CD14-positive monocyte (primary cell): ENCODE data around the gene KIRREL1. TPM values are rescaled to one million over a fixed set of nuclear protein-coding genes. Genes with fewer than 3 reads are reported as not detected.

Experiments used
- DNase-seq, 3 donors: peaks; one replicate each; pipeline ENCODE4 v3.0.0-alpha.2; 2011 to 2022
- H2AFZ ChIP-seq: 2 replicates; pipeline ENCODE4 v1.6.0; 2012; ENCODE audit warnings: mild to moderate bottlenecking, low read depth, low read length, inconsistent platforms; ENCODE audit not compliant: insufficient read depth, poor library complexity, severe bottlenecking
- H3K27ac ChIP-seq, 2 donors: 1 replicate in 1 of 2; 2 replicates in 1 of 2; pipeline ENCODE4 v1.5.1; 2012 to 2013; ENCODE audit warnings: low read length in 2 of 2, control low read depth in 1 of 2, inconsistent platforms in 1 of 2, low read depth in 1 of 2, mild to moderate bottlenecking in 1 of 2
- H3K27me3 ChIP-seq, 2 donors: one replicate each; pipeline versions ENCODE4 v1.6.0 to v1.6.1; 2011 to 2013; ENCODE audit warnings: low read length in 2 of 2; ENCODE audit not compliant: control insufficient read depth in 2 of 2, insufficient read depth in 2 of 2
- H3K36me3 ChIP-seq, 2 donors: replicated peaks in 1 of 2; 1 replicate in 1 of 2; 2 replicates in 1 of 2; pipeline versions ENCODE4 v1.5.1 to v1.6.1; 2012 to 2013; ENCODE audit warnings: low read length in 2 of 2, control low read depth in 1 of 2, inconsistent platforms in 1 of 2, mild to moderate bottlenecking in 1 of 2; ENCODE audit not compliant: insufficient read depth in 2 of 2, control insufficient read depth in 1 of 2
- H3K4me1 ChIP-seq, 2 donors: 1 replicate in 1 of 2; 2 replicates in 1 of 2; pipeline versions ENCODE4 v1.5.1 to v1.6.1; 2012 to 2013; ENCODE audit warnings: low read length in 2 of 2, control low read depth in 1 of 2, inconsistent platforms in 1 of 2, mild to moderate bottlenecking in 1 of 2, moderate library complexity in 1 of 2; ENCODE audit not compliant: insufficient read depth in 2 of 2, control insufficient read depth in 1 of 2
- H3K4me2 ChIP-seq: replicated peaks from 2 replicates; pipeline ENCODE3; 2012; ENCODE audit warnings: low read length, moderate library complexity, mild to moderate bottlenecking; ENCODE audit not compliant: poor library complexity, severe bottlenecking; ENCODE audit errors: extremely low read depth
- H3K4me3 ChIP-seq, 3 experiments: fragments of 200-600 bp in 1 of 3; sonication (generic) in 1 of 3; replicated peaks in 1 of 3; 1 replicate in 2 of 3; 2 replicates in 1 of 3; pipeline ENCODE4 v1.5.1; 2011 to 2013; ENCODE audit warnings: low read length in 3 of 3, mild to moderate bottlenecking in 3 of 3, control low read depth in 2 of 3, low read depth in 2 of 3, inconsistent platforms in 1 of 3, moderate library complexity in 1 of 3
- H3K79me2 ChIP-seq: 2 replicates; pipeline ENCODE4 v1.6.0; 2012; ENCODE audit warnings: mild to moderate bottlenecking, control low read depth, inconsistent platforms, low read length, moderate library complexity; ENCODE audit not compliant: insufficient read depth
- H3K9ac ChIP-seq: 2 replicates; pipeline ENCODE4 v1.6.0; 2017; ENCODE audit warnings: low read length, mild to moderate bottlenecking; ENCODE audit not compliant: insufficient read depth, poor library complexity, severe bottlenecking
- H3K9me3 ChIP-seq, 2 donors: replicated peaks in 1 of 2; 1 replicate in 1 of 2; 2 replicates in 1 of 2; pipeline versions ENCODE4 v1.5.1 to v1.6.1; 2012 to 2013; ENCODE audit warnings: low read length in 2 of 2, control low read depth in 1 of 2; ENCODE audit not compliant: control insufficient read depth in 1 of 2, insufficient read depth in 1 of 2
- H4K20me1 ChIP-seq: 2 replicates; pipeline ENCODE4 v1.6.0; 2012; ENCODE audit warnings: mild to moderate bottlenecking, low read length, control low read depth, moderate library complexity; ENCODE audit not compliant: insufficient read depth
- H3K27ac Mint-ChIP-seq, 7 donors: one replicate each; pipeline ENCODE4 v1.8.0; 2020; ENCODE audit warnings: mild to moderate bottlenecking in 7 of 7, mixed read lengths in 7 of 7, moderate library complexity in 6 of 7, inconsistent platforms in 2 of 7
- H3K27me3 Mint-ChIP-seq, 3 donors: one replicate each; pipeline ENCODE4 v1.8.0; 2021 to 2022; ENCODE audit warnings: low read depth in 3 of 3, mild to moderate bottlenecking in 3 of 3, mixed read lengths in 3 of 3, moderate library complexity in 3 of 3, inconsistent platforms in 1 of 3
- H3K36me3 Mint-ChIP-seq, 2 donors: one replicate each; pipeline ENCODE4 v1.8.0; 2020; ENCODE audit warnings: mixed read lengths in 2 of 2, inconsistent platforms in 1 of 2, mild to moderate bottlenecking in 1 of 2
- H3K4me1 Mint-ChIP-seq: one replicate; pipeline ENCODE4 v1.8.0; 2020; ENCODE audit warnings: mild to moderate bottlenecking, mixed read lengths
- H3K4me3 Mint-ChIP-seq, 2 donors: one replicate each; pipeline ENCODE4 v1.8.0; 2020; ENCODE audit warnings: mild to moderate bottlenecking in 2 of 2, mixed read lengths in 2 of 2, moderate library complexity in 1 of 2
- H3K9me3 Mint-ChIP-seq, 7 donors: one replicate each; pipeline ENCODE4 v1.8.0; 2020 to 2022; ENCODE audit warnings: mixed read lengths in 7 of 7, mild to moderate bottlenecking in 6 of 7, moderate library complexity in 6 of 7, inconsistent platforms in 2 of 7
- CTCF ChIP-seq: fragments of 200-600 bp; IDR thresholded peaks from one replicate; pipeline ENCODE4 v1.8.0; 2022; ENCODE audit warnings: antibody characterized with exemption, mild to moderate bottlenecking
- WGBS: methylation state at CpG from one replicate; pipeline ENCODE4 v1.1.5; 2013; ENCODE audit warnings: missing lambda C conversion rate; ENCODE audit not compliant: insufficient coverage; 5-methylcytosine and 5-hydroxymethylcytosine counted together
- intact Hi-C, 2 donors: fragments of 100-400 bp; cut with micrococcal nuclease; formaldehyde crosslinking; loops; one replicate each; pipeline versions ENCODE4 v1.15.0 to v1.15.1; 2023
- polyA plus RNA-seq, 3 donors: library from polyadenylated mRNA; depleted of rRNA in 1 of 3; unstranded in 2 of 3; stranded (reverse) in 1 of 3; fragments of 300-500 nt in 2 of 3; fragments of >200 nt in 1 of 3; fragmentation: Illumina TruSeq in 2 of 3; gene quantifications; 1 replicate in 2 of 3; 2 replicates in 1 of 3; pipeline ENCODE4 v1.2.3, GENCODE V29; 2012 to 2021

The KIRREL1 gene
- polyA plus RNA-seq, 3 donors: not detected

DNA sequence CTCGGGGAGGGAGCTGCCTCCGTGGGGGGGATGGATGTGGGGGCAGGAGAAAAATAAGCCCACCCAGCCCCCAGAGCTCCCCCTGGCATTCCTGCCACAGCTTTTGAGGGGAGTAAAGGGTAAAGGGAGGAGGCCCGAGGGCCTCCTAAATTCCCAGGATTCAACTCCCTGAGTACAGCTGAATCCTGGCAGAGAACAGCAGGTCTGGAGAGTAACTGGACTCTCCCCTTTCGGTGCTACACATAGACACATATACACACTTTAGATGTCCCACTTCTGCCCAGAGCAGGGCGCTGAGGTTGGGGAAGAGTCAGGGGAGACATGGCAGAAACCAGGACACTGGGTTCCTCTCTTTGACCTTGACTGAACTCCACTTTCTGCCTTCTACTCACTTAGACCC, 3.0 kb downstream of the KIRREL1 start:
- WGBS: no CpG with 5 or more reads among the region's 5 CpGs
- Histone ChIP-seq H3K79me2 (no peaks in the 10 kb centered on the region), H2AFZ (no peak overlapping the region), H3K4me3 (no peak overlapping the region), H3K27ac (no peak overlapping the region), H3K27me3 (peaks cover 20 to 46% of the 10 kb centered on the region in 2 donors), H3K9ac (no peak overlapping the region), H4K20me1 (no peaks in the 10 kb centered on the region), H3K36me3 (no peaks in the 10 kb centered on the region), H3K4me1 (peaks cover 11 to 16% of the 10 kb centered on the region in 2 donors), H3K4me2 (no peak overlapping the region), H3K9me3 (no peaks in the 10 kb centered on the region)
- no peak for DNase-seq
- intact Hi-C loops: loop anchor here in 1 of 2 donors (10.0 kb wide), 1 partner anchor 128 kb away; a partner anchor contains a TSS
- peaks cover 0 to 4% of the 10 kb centered on the region in 2 donors for H3K36me3 Mint-ChIP-seq
- peaks cover 0 to 10% (median 2%) of the 10 kb centered on the region in 7 donors for H3K9me3 Mint-ChIP-seq
- H3K4me1 Mint-ChIP-seq: peaks cover 16% of the 10 kb centered on the region
- H3K27ac Mint-ChIP-seq: no peak overlapping the region
- TF ChIP-seq CTCF: no peak
- peaks cover 38 to 60% (median 44%) of the 10 kb centered on the region in 3 donors for H3K27me3 Mint-ChIP-seq
- H3K4me3 Mint-ChIP-seq: no peak overlapping the region

- 94% methylated on average over 3 of the region's 4 CpGs for WGBS
- Histone ChIP-seq H2AFZ (no peak overlapping the region), H3K4me1 (no peaks in the 10 kb centered on the region), H3K4me3 (no peak overlapping the region), H3K9me3 (no peaks in the 10 kb centered on the region), H3K9ac (no peak overlapping the region), H4K20me1 (no peaks in the 10 kb centered on the region), H3K27me3 (peaks cover 2 to 9% of the 10 kb centered on the region in 2 donors), H3K36me3 (no peaks in the 10 kb centered on the region), H3K27ac (no peak overlapping the region), H3K79me2 (no peaks in the 10 kb centered on the region), H3K4me2 (no peak overlapping the region)
- Mint-ChIP-seq H3K27ac (no peak overlapping the region), H3K4me1 (no peaks in the 10 kb centered on the region), H3K27me3 (peaks cover 7 to 21% (median 9%) of the 10 kb centered on the region in 3 donors), H3K9me3 (peaks cover 0 to 2% (median 0%) of the 10 kb centered on the region in 7 donors), H3K4me3 (no peak overlapping the region), H3K36me3 (no peaks in the 10 kb centered on the region)
- no peak for DNase-seq
- intact Hi-C loops: no loop called here
- TF ChIP-seq CTCF: no peak
Observed at GRCh38 chr1:158000507-158000906, 7.1 kb downstream of the KIRREL1 start.
